ENCODE measurements around the gene TCL1A. TPM values are rescaled to one million over a fixed set of nuclear protein-coding genes. Genes with fewer than 3 reads are reported as not detected.

The TCL1A gene
- total RNA-seq, 2 donors from 2014 or later, result not detected

DNA sequence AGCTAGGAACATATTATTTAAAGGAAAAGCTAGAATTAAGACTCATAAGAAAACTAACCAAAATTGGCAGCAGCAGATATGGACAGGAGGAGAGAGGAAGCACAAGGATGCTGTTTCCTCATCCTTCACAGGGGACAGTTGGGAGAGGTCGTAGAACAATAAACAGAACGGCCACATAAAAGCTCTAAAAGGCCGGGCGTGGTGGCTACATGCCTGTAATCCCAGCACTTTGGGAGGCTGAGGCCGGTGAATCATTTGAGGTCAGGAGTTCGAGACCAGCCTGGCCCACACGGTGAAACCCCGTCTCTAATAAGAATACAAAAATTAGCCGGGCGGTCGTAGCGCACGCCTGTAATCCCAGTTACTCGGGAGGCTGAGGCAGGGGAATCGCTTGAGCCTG is 17.2 kb downstream of the TCL1A start:
- intact Hi-C loops (cut with DNase I), result no loop called here

DNA sequence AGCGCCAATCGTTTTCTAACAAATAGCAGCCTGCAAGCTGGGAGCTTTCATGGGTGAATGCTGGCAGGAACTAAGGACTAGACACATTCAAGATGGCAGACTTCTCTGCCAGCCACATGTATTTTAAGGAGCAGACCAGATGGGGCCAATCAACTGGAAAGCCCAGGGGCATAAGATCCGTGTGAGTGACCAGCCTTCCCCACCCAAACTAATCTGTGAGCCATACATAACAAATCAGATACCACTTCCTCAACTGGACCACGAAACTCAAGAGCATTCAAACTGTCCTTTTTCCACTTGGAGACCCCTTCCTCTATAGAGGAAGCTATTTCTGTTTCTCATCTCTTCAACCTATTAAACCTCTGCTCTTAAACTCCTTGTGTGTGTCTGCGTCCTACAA is 18.0 kb downstream of the TCL1A start:
- Histone ChIP-seq H3K36me3 (replicated peaks in 1 of 2; ENCODE audit: insufficient read depth in 1 of 2, low read depth in 2 of 2) (no peaks in the 10 kb centered on the region), H3K4me1 (no peaks in the 10 kb centered on the region), H3K9me3 (no peaks in the 10 kb centered on the region), H3K4me3 (no peak overlapping the region), H3K27me3 (no peaks in the 10 kb centered on the region), H3K27ac (no peak overlapping the region)
- intact Hi-C loops (cut with DNase I), result no loop called here
- no peak for ATAC-seq
- WGBS, 2 donors, result 81 to 89% methylated on average over 5 of the region's 5 CpGs
- TF ChIP-seq CTCF (IDR thresholded peaks at IDR 0.05) (no peak), POLR2A (IDR thresholded peaks at IDR 0.05) (no peak)
- DNase-seq, result no peak

More for the DNA sequence above, 17.2 kb downstream of the TCL1A start:
- 79% methylated on average over 15 of the region's 15 CpGs for WGBS, 2 donors
- H3K4me3 ChIP-seq, result no peak overlapping the region
- no peaks in the 10 kb centered on the region for H3K9me3 ChIP-seq
- no peaks in the 10 kb centered on the region for H3K4me1 ChIP-seq
- H3K27me3 ChIP-seq, result no peaks in the 10 kb centered on the region
- no peak overlapping the region for H3K27ac ChIP-seq
- TF ChIP-seq CTCF (IDR thresholded peaks at IDR 0.05) (no peak), POLR2A (IDR thresholded peaks at IDR 0.05) (no peak)
- ATAC-seq (no peak), DNase-seq (no peak)
- no peaks in the 10 kb centered on the region for H3K36me3 ChIP-seq (replicated peaks in 1 of 2; ENCODE audit: insufficient read depth in 1 of 2, low read depth in 2 of 2)

DNA sequence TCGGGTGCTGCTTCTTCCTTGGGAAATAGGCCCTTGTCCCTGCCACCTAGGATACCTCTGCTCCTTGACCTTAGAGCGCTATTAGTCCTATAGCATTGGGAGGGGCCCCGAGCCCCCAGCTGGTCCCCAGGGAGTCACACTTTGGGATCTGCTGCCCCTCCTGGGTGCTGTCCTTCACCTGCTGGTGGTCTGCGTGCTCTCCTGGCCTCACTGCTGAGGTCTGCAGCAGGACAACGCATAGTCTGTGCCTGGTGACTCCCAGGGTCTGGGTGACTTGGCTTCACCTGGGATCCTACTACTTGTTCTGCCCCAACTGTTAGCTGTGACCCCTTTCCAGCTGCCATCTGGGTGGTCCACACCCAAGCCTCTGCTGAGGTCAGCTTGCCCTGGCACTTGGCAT is 18.9 kb downstream of the TCL1A start:
- TF ChIP-seq POLR2A (IDR thresholded peaks at IDR 0.05), result no peak
- TF ChIP-seq CTCF (IDR thresholded peaks at IDR 0.05), result no peak
- Histone ChIP-seq H3K9me3 (no peaks in the 10 kb centered on the region), H3K36me3 (replicated peaks in 1 of 2; ENCODE audit: insufficient read depth in 1 of 2, low read depth in 2 of 2) (no peaks in the 10 kb centered on the region), H3K4me1 (no peaks in the 10 kb centered on the region), H3K27ac (no peak overlapping the region), H3K27me3 (no peaks in the 10 kb centered on the region), H3K4me3 (no peak overlapping the region)
- WGBS, 2 donors, result 69 to 88% methylated on average over 3 to 5 of the region's 5 CpGs
- no peak for DNase-seq
- no peak for ATAC-seq
- intact Hi-C loops (cut with DNase I), result no loop called here

- 93 to 96% methylated on average over 3 to 4 of the region's 4 CpGs for WGBS, 2 donors
- no peak for ATAC-seq
- intact Hi-C loops (cut with DNase I), result no loop called here
Observed at GRCh38 chr14:95692109-95692508, 21.8 kb downstream of the TCL1A start.

More at GRCh38 chr14:95692109-95692508, 21.8 kb downstream of the TCL1A start:
- Histone ChIP-seq H3K4me1 (no peaks in the 10 kb centered on the region), H3K9me3 (no peaks in the 10 kb centered on the region), H3K27ac (no peak overlapping the region), H3K4me3 (no peak overlapping the region), H3K36me3 (replicated peaks in 1 of 2; ENCODE audit: insufficient read depth in 1 of 2, low read depth in 2 of 2) (no peaks in the 10 kb centered on the region), H3K27me3 (no peaks in the 10 kb centered on the region)
- no peak for DNase-seq
- TF ChIP-seq POLR2A (IDR thresholded peaks at IDR 0.05), result no peak
- TF ChIP-seq CTCF (IDR thresholded peaks at IDR 0.05), result no peak
